Prostate gland (tissue), 2 donors: ENCODE data around the gene BTLA. TPM values are rescaled to one million over a fixed set of nuclear protein-coding genes. Genes with fewer than 3 reads are reported as not detected.

Source experiments
- DNase-seq: peaks from one replicate; pipeline ENCODE4 v3.0.0-alpha.2; 2019; ENCODE audit warnings: low spot score
- H3K27ac ChIP-seq, 2 donors: fragments of 200-600 bp; sonication (generic); 2 replicates each; pipeline ENCODE4 v1.5.1; 2017 to 2019
- H3K27me3 ChIP-seq: fragments of 200-600 bp; sonication (generic); replicated peaks from 2 replicates; pipeline ENCODE4 v1.5.1; 2019; ENCODE audit not compliant: insufficient read depth
- H3K36me3 ChIP-seq, 2 donors: fragments of 200-600 bp; sonication (generic); 1 replicate in 1 of 2; 2 replicates in 1 of 2; pipeline versions ENCODE4 v1.5.1 to v1.8.1; 2017 to 2019
- H3K4me1 ChIP-seq: fragments of 200-600 bp; sonication (generic); replicated peaks from 2 replicates; pipeline ENCODE4 v1.5.1; 2019
- H3K4me3 ChIP-seq, 2 donors: fragments of 200-600 bp; sonication (generic); 2 replicates each; pipeline ENCODE4 v1.5.1; 2017 to 2019
- H3K9me3 ChIP-seq: fragments of 200-600 bp; sonication (generic); 2 replicates; pipeline ENCODE4 v1.5.1; 2017
- POLR2A ChIP-seq: fragments of 450-650 bp; IDR thresholded peaks from one replicate; pipeline ENCODE4 v1.6.1; 2016; ENCODE audit warnings: antibody characterized with exemption, mild to moderate bottlenecking
- POLR2AphosphoS5 ChIP-seq: sonication (generic); formaldehyde crosslinking; IDR thresholded peaks from one replicate; pipeline ENCODE4 v1.6.1; 2017; ENCODE audit warnings: antibody characterized with exemption
- WGBS: methylation state at CpG from one replicate; pipeline ENCODE4 v1.1.5; 2018; 5-methylcytosine and 5-hydroxymethylcytosine counted together
- intact Hi-C: fragments of 100-400 bp; cut with DNase I; formaldehyde crosslinking; loops from one replicate; pipeline ENCODE4 v1.14.2; 2022
- total RNA-seq, 2 donors: library from RNA; depleted of rRNA; stranded (reverse); fragments of >200 nt; gene quantifications; one replicate each; pipeline ENCODE4 v1.1.0, GENCODE V29; 2016
- TF ChIP-seq, protein P1 (sequence below), 4 experiments: fragments of 200-600 bp in 2 of 4; fragments of 450-650 bp in 2 of 4; sonication (generic) in 2 of 4; IDR thresholded peaks; 1 replicate in 3 of 4; 2 replicates in 1 of 4; pipeline ENCODE4 v1.5.1; 2016 to 2019; ENCODE audit warnings: antibody characterized with exemption in 4 of 4, mild to moderate bottlenecking in 2 of 4, moderate library complexity in 2 of 4

The BTLA gene
- total RNA-seq, 2 donors from 2014 or later, result 2.6 TPM; not detected in 1

DNA sequence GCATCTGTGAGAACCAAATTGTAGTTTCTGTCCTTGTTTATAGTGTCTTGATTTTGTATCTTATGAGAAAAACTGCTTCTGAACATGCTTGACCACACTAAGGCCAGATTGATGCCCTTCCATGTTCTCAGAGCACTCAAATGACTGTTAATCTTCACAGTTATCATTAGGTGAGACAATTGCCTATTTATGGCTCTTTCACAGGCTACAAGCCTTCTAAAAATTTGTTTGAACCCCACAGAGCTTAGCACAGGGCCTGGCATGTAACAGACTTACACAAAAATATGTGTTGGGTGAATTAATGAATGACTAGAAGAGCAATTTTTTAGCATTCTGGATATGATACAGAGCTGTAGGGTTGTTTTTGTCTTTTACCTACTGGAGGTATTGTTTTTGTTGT lies 43.1 kb downstream of the BTLA start:
- Histone ChIP-seq H3K4me3 (no peak overlapping the region), H3K9me3 (no peaks in the 10 kb centered on the region), H3K4me1 (no peaks in the 10 kb centered on the region), H3K36me3 (no peaks in the 10 kb centered on the region), H3K27me3 (no peaks in the 10 kb centered on the region), H3K27ac (no peak overlapping the region)
- intact Hi-C loops, result no loop called here
- DNase-seq, result no peak
- TF ChIP-seq POLR2AphosphoS5 (no peak), POLR2A (no peak)
- TF ChIP-seq, protein P1, sequence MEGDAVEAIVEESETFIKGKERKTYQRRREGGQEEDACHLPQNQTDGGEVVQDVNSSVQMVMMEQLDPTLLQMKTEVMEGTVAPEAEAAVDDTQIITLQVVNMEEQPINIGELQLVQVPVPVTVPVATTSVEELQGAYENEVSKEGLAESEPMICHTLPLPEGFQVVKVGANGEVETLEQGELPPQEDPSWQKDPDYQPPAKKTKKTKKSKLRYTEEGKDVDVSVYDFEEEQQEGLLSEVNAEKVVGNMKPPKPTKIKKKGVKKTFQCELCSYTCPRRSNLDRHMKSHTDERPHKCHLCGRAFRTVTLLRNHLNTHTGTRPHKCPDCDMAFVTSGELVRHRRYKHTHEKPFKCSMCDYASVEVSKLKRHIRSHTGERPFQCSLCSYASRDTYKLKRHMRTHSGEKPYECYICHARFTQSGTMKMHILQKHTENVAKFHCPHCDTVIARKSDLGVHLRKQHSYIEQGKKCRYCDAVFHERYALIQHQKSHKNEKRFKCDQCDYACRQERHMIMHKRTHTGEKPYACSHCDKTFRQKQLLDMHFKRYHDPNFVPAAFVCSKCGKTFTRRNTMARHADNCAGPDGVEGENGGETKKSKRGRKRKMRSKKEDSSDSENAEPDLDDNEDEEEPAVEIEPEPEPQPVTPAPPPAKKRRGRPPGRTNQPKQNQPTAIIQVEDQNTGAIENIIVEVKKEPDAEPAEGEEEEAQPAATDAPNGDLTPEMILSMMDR (IDR thresholded peaks at IDR 0.05), result no peak

DNA sequence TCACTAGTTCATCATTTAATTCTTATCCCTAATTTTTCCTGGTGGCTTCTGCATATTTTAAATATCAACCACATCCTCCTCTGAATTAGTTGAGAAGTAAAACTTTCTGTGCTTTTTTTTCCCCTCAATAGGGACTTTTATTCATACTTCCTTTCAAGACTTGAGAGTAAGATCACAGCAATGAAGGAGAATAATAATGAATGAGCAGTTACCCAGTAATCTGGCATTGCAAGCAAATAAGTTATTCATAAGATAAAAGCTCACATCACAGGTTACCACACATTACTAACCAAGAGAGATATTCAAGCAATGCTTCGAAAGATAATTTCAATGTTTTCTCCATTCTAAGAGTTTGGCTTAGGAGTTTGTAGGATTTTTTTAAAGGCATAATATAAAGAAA lies 50.3 kb downstream of the BTLA start:
- no peaks in the 10 kb centered on the region for H3K4me1 ChIP-seq
- H3K27ac ChIP-seq, result no peak overlapping the region
- intact Hi-C loops, result no loop called here
- no peak overlapping the region for H3K4me3 ChIP-seq
- no peaks in the 10 kb centered on the region for H3K9me3 ChIP-seq
- WGBS, result 43% methylated on average over 1 of the region's 1 CpG
- TF ChIP-seq POLR2AphosphoS5 (no peak), POLR2A (no peak)
- TF ChIP-seq, protein P1 (IDR thresholded peaks at IDR 0.05), result no peak
- H3K27me3 ChIP-seq, result no peaks in the 10 kb centered on the region
- DNase-seq, result no peak
- no peaks in the 10 kb centered on the region for H3K36me3 ChIP-seq

DNA sequence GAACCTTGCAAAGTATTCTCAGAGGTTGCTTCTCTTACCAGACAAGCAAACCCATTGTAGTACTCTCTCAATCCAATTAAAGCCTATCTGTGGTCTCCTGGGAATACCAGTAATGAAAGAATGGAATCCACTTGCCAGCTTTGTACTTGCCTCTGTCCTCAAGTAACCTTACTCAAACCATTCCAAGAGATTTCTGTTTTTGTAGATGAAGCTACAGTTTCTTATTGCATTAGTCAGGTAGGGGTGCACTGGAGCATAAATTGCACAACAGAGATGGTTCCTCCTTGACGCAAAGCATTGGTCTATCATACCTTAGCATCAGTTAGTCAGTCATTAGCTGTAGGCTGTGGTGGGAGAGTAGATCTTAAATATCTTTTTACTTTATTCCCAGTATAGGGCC lies 52.9 kb downstream of the BTLA start:
- H3K27ac ChIP-seq, result no peak overlapping the region
- TF ChIP-seq, protein P1 (IDR thresholded peaks at IDR 0.05), result no peak
- TF ChIP-seq POLR2A (no peak), POLR2AphosphoS5 (no peak)
- intact Hi-C loops, result no loop called here
- no peaks in the 10 kb centered on the region for H3K36me3 ChIP-seq
- no peak for DNase-seq
- no peaks in the 10 kb centered on the region for H3K9me3 ChIP-seq
- no peaks in the 10 kb centered on the region for H3K27me3 ChIP-seq
- WGBS, result 85% methylated on average over 1 of the region's 1 CpG
- H3K4me1 ChIP-seq, result no peaks in the 10 kb centered on the region
- H3K4me3 ChIP-seq, result no peak overlapping the region

DNA sequence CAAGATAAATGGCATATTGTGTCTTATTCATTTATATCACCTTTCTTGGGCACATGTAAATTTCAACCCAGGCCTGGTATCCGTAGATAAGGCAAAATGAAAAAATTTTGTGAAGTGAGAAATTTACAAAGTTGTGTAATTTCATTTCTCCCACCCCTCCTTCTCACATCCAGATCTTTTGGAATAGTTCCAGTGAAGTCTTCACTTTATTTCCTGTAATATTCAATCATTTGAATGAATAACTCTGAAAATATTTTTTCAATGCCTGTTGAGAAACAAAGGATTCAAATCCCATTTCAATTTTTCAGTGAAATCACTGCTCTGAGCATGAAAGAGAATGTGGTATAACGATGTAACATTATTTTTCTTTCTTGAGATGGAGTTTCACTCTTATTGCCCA lies 53.4 kb downstream of the BTLA start:
- WGBS, result 93% methylated on average over 2 of the region's 2 CpGs

More for the DNA sequence above, 53.4 kb downstream of the BTLA start:
- DNase-seq, result no peak
- Histone ChIP-seq H3K27ac (no peak overlapping the region), H3K27me3 (no peaks in the 10 kb centered on the region), H3K36me3 (no peaks in the 10 kb centered on the region), H3K9me3 (no peaks in the 10 kb centered on the region), H3K4me3 (no peak overlapping the region), H3K4me1 (no peaks in the 10 kb centered on the region)
- TF ChIP-seq POLR2AphosphoS5, result no peak
- TF ChIP-seq, protein P1 (IDR thresholded peaks at IDR 0.05), result no peak
- no peak for TF ChIP-seq POLR2A
- intact Hi-C loops, result no loop called here
